Activated B cell treated with CpG ODN at 0.5 μM for 24 hours (primary cell): ENCODE results near the gene NFIA. TPM values are rescaled to one million over a fixed set of nuclear protein-coding genes. Genes with fewer than 3 reads are reported as not detected.

Experiments used
- ATAC-seq: fragments of 200-7000 bp; cut with Tn5 transposase; one replicate; pipeline ENCODE4 v1.10.0; 2021; ENCODE audit warnings: low read depth, mild to moderate bottlenecking, moderate library complexity
- CTCF ChIA-PET: fragments of 350-600 bp; sonication (Branson Sonifier 250); formaldehyde crosslinking; loops from one replicate; lab custom pipeline; 2021; ENCODE audit warnings: antibody characterized with exemption; lab: Charles Lee
- POLR2A ChIA-PET: fragments of 350-600 bp; sonication (Branson Sonifier 250); formaldehyde crosslinking; loops from one replicate; lab custom pipeline; 2021; ENCODE audit warnings: antibody characterized with exemption; lab: Charles Lee
- DNase-seq: peaks from one replicate; pipeline ENCODE4 v3.0.0; 2022
- H3K27ac Mint-ChIP-seq: one replicate; pipeline ENCODE4 v1.8.0; 2020; ENCODE audit warnings: mixed read lengths
- H3K27me3 Mint-ChIP-seq: one replicate; pipeline ENCODE4 v1.8.0; 2021; ENCODE audit warnings: mixed read lengths
- H3K36me3 Mint-ChIP-seq: one replicate; pipeline ENCODE4 v1.8.0; 2021; ENCODE audit warnings: low read depth, mixed read lengths
- H3K4me1 Mint-ChIP-seq: one replicate; pipeline ENCODE4 v1.8.0; 2021; ENCODE audit warnings: mixed read lengths
- H3K4me3 Mint-ChIP-seq: one replicate; pipeline ENCODE4 v1.8.0; 2020; ENCODE audit warnings: mild to moderate bottlenecking, mixed read lengths
- H3K9me3 Mint-ChIP-seq: one replicate; pipeline ENCODE4 v1.8.0; 2020; ENCODE audit warnings: mixed read lengths
- intact Hi-C: fragments of 100-400 bp; cut with micrococcal nuclease; formaldehyde crosslinking; loops from one replicate; pipeline ENCODE4 v1.15.1; 2024
- total RNA-seq: library from RNA; stranded (reverse); gene quantifications from 2 replicates; pipeline ENCODE4 v1.2.3, GENCODE V29; 2022
- TF ChIP-seq, protein P1 (sequence below): fragments of 200-600 bp; IDR thresholded peaks from one replicate; pipeline ENCODE4 v1.8.0; 2022; ENCODE audit warnings: antibody characterized with exemption, mild to moderate bottlenecking

The NFIA gene
- total RNA-seq, 1 donor from 2014 or later, result 0.13 TPM

- CTCF ChIA-PET, result no interaction called here
- TF ChIP-seq, protein P1, sequence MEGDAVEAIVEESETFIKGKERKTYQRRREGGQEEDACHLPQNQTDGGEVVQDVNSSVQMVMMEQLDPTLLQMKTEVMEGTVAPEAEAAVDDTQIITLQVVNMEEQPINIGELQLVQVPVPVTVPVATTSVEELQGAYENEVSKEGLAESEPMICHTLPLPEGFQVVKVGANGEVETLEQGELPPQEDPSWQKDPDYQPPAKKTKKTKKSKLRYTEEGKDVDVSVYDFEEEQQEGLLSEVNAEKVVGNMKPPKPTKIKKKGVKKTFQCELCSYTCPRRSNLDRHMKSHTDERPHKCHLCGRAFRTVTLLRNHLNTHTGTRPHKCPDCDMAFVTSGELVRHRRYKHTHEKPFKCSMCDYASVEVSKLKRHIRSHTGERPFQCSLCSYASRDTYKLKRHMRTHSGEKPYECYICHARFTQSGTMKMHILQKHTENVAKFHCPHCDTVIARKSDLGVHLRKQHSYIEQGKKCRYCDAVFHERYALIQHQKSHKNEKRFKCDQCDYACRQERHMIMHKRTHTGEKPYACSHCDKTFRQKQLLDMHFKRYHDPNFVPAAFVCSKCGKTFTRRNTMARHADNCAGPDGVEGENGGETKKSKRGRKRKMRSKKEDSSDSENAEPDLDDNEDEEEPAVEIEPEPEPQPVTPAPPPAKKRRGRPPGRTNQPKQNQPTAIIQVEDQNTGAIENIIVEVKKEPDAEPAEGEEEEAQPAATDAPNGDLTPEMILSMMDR, result no peak
- no peaks in the 10 kb centered on the region for H3K36me3 Mint-ChIP-seq
- no peaks in the 10 kb centered on the region for H3K4me1 Mint-ChIP-seq
- H3K27me3 Mint-ChIP-seq, result peaks cover 11% of the 10 kb centered on the region
- POLR2A ChIA-PET, result no interaction called here
- intact Hi-C loops, result no loop called here
- no peak overlapping the region for H3K4me3 Mint-ChIP-seq
- DNase-seq (no peak), ATAC-seq (no peak)
- H3K27ac Mint-ChIP-seq, result no peak overlapping the region
- H3K9me3 Mint-ChIP-seq, result no peaks in the 10 kb centered on the region
Measured at GRCh38 chr1:61434276-61434675, 351.9 kb downstream of the NFIA start.

GRCh38 chr1:61435226-61435625 is 352.9 kb downstream of the NFIA start:
- CTCF ChIA-PET, result no interaction called here
- Mint-ChIP-seq H3K27ac (no peak overlapping the region), H3K36me3 (no peaks in the 10 kb centered on the region), H3K9me3 (no peaks in the 10 kb centered on the region), H3K4me1 (no peaks in the 10 kb centered on the region), H3K27me3 (peaks cover 11% of the 10 kb centered on the region), H3K4me3 (no peak overlapping the region)
- intact Hi-C loops, result no loop called here
- TF ChIP-seq, protein P1, result no peak
- POLR2A ChIA-PET, result no interaction called here
- no peak for DNase-seq
- ATAC-seq, result no peak

GRCh38 chr1:61436016-61436415 is 353.7 kb downstream of the NFIA start:
- ChIA-PET POLR2A (no interaction called here), CTCF (no interaction called here)
- Mint-ChIP-seq H3K4me1 (no peaks in the 10 kb centered on the region), H3K36me3 (no peaks in the 10 kb centered on the region), H3K27me3 (peaks cover 7% of the 10 kb centered on the region), H3K4me3 (no peak overlapping the region), H3K9me3 (no peaks in the 10 kb centered on the region), H3K27ac (no peak overlapping the region)
- TF ChIP-seq, protein P1, result no peak
- intact Hi-C loops, result no loop called here
- DNase-seq (no peak), ATAC-seq (no peak)

DNA sequence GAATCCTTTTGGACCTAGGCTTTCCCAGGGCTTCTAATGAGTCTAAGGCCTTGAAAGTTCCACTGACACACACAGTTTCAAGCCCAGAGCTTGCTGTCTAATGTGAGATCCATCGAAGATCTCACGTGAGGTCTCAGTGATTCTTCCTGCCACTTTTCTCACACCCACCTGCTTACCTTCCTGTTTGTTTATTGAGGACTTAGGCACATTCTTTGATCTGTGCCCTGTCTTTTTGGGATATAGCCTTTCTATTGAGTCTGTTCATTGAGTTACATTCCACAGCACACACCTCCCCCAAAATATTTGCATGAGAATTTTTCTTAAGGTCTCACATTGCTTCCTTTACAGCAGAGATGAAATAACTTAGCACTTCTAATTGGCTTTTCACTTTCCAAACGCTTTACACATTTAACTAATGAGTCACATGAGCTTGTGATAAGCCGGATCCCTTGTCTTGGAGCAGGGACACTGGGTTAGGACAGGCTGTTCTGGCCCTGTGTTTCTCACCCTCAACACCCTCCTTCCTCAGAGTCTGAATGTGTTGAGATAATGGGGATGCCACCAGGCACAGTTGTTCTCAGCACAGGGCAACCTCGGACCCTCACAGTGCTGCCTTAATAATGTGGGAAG is 354.2 kb downstream of the NFIA start:
- TF ChIP-seq, protein P1, result no peak
- CTCF ChIA-PET, result no interaction called here
- intact Hi-C loops, result no loop called here
- H3K9me3 Mint-ChIP-seq, result no peaks in the 10 kb centered on the region
- POLR2A ChIA-PET, result no interaction called here
- H3K27me3 Mint-ChIP-seq, result peaks cover 7% of the 10 kb centered on the region
- no peak overlapping the region for H3K4me3 Mint-ChIP-seq
- ATAC-seq (no peak), DNase-seq (no peak)
- no peaks in the 10 kb centered on the region for H3K4me1 Mint-ChIP-seq
- no peaks in the 10 kb centered on the region for H3K36me3 Mint-ChIP-seq
- no peak overlapping the region for H3K27ac Mint-ChIP-seq

DNA sequence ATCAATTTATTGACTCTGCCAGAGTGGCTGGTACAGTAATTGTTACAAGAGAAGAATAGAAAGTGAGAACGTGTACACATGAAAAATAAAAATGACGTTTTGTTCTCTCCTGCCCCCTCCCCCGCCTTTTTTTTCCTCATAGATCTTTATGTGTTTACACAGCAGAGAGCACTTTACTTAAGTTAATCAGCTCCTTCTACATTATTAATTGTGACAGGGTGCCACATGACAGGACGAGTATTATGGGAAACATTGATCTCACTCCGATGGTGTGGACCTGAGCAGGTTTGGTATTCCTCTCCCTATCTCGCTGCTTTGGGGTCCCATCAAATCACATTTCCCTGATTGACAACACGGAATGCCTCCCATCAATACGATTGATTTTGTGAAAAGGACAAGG is 356.9 kb downstream of the NFIA start:
- POLR2A ChIA-PET, result no interaction called here
- Mint-ChIP-seq H3K27me3 (peaks cover 4% of the 10 kb centered on the region), H3K4me1 (no peaks in the 10 kb centered on the region), H3K36me3 (no peaks in the 10 kb centered on the region), H3K4me3 (no peak overlapping the region), H3K9me3 (no peaks in the 10 kb centered on the region), H3K27ac (no peak overlapping the region)
- intact Hi-C loops, result no loop called here
- ATAC-seq, result no peak
- TF ChIP-seq, protein P1, result no peak
- CTCF ChIA-PET, result no interaction called here
- DNase-seq, result no peak
